NT2/D1 (cell line): ENCODE results near the gene STAT5B.

Experiments
- SUZ12 ChIP-seq: IDR thresholded peaks from 2 replicates; pipeline ENCODE4 v1.6.1; 2011; ENCODE audit not compliant: insufficient read length, insufficient read depth; ENCODE audit errors: extremely low read depth
- ZNF274 ChIP-seq: IDR thresholded peaks from 2 replicates; pipeline ENCODE4 v1.6.1; 2011; ENCODE audit warnings: mild to moderate bottlenecking, low read depth, low read length

DNA sequence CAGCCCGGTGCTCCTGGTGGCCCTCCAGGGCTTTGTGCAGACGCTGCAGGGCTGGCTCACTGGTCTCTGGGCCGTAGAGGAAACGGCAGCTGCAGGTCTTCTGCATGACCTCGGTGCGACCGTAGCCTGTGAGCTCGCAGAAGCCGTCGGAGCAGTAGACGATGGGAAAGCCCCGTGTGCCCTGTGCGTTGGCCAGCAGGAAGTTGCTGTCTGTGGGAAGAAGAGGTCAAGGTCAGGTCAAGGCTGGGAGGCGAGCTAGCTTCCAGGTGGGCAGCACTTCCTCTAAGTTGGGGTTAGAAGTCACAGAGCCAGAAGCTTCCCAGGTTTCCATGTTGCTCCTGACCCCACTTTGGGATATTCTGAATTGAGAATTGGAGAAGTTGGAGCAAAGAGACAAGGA is 97.4 kb downstream of the STAT5B start:
- no peak for TF ChIP-seq ZNF274
- no peak for TF ChIP-seq SUZ12
